ENCODE data around the gene ZFAND6.

ZFAND6 gene

GRCh38 chr15:80170596-80170995 is 111.1 kb downstream of the ZFAND6 start:
- ATAC-seq (no peak), DNase-seq (no peak)

- no peak for ATAC-seq
- DNase-seq: no peak
Observed at GRCh38 chr15:80171787-80172186, 112.3 kb downstream of the ZFAND6 start.

- ATAC-seq: no peak
Observed at GRCh38 chr15:80172401-80172800, 112.9 kb downstream of the ZFAND6 start.

GRCh38 chr15:80173022-80173759 is 113.7 kb downstream of the ZFAND6 start:
- ATAC-seq (peak; percentile 80), DNase-seq (peak; percentile 75)

More at GRCh38 chr15:80172401-80172800, 112.9 kb downstream of the ZFAND6 start:
- DNase-seq: no peak

GRCh38 chr15:80174017-80174746 is 114.7 kb downstream of the ZFAND6 start:
- DNase-seq: no peak
- ATAC-seq: no peak

GRCh38 chr15:80175436-80175835 is 116.0 kb downstream of the ZFAND6 start:
- no peak for ATAC-seq
- DNase-seq: no peak

GRCh38 chr15:80176443-80176842 is 117.0 kb downstream of the ZFAND6 start:
- ATAC-seq (no peak), DNase-seq (no peak)

- DNase-seq: no peak
- ATAC-seq: no peak
Observed at GRCh38 chr15:80177156-80177555, 117.7 kb downstream of the ZFAND6 start.

GRCh38 chr15:80179025-80179759 is 119.7 kb downstream of the ZFAND6 start:
- no peak for DNase-seq
- ATAC-seq: no peak

- no peak for ATAC-seq
Observed at GRCh38 chr15:80179935-80180334, 120.5 kb downstream of the ZFAND6 start.

GRCh38 chr15:80180468-80180867 is 121.0 kb downstream of the ZFAND6 start:
- ATAC-seq: no peak
- no peak for DNase-seq

More at GRCh38 chr15:80179935-80180334, 120.5 kb downstream of the ZFAND6 start:
- DNase-seq: no peak

GRCh38 chr15:80180986-80181385 is 121.5 kb downstream of the ZFAND6 start:
- ATAC-seq (no peak), DNase-seq (no peak)

GRCh38 chr15:80182611-80183261 is 123.3 kb downstream of the ZFAND6 start:
- ATAC-seq (no peak), DNase-seq (no peak)

GRCh38 chr15:80183306-80183705 is 123.8 kb downstream of the ZFAND6 start:
- no peak for ATAC-seq

GRCh38 chr15:80183886-80184285 is 124.4 kb downstream of the ZFAND6 start:
- DNase-seq: no peak
- ATAC-seq: no peak

More at GRCh38 chr15:80183306-80183705, 123.8 kb downstream of the ZFAND6 start:
- no peak for DNase-seq

- ATAC-seq: no peak
- DNase-seq: no peak
Observed at GRCh38 chr15:80184554-80184953, 125.1 kb downstream of the ZFAND6 start.

- ATAC-seq (no peak), DNase-seq (no peak)
Observed at GRCh38 chr15:80185152-80185551, 125.7 kb downstream of the ZFAND6 start.

GRCh38 chr15:80186066-80186465 is 126.6 kb downstream of the ZFAND6 start:
- no peak for DNase-seq
- no peak for ATAC-seq

GRCh38 chr15:80186597-80186996 is 127.1 kb downstream of the ZFAND6 start:
- ATAC-seq (no peak), DNase-seq (no peak)

All from stimulated activated naive CD8-positive, alpha-beta T cell treated with anti-CD3 and anti-CD28 coated beads, Interleukin-15, Interleukin-2, amounts not matched to agents 100 U/mL and 50 U/mL, for 24 hours (primary cell).